Dedifferentiated amniotic fluid mesenchymal stem cell (primary cell): ENCODE results near the gene NDUFB6.
"Not testable (repeated sequence)": the region's sequence is repeated elsewhere in the genome, so short reads cannot be mapped to it uniquely, and the experiment has no call there.

Experiments
- DNase-seq: peaks from one replicate; pipeline ENCODE4 v3.0.0-alpha.2; 2016; ENCODE audit errors: extremely low spot score

The NDUFB6 gene

DNA sequence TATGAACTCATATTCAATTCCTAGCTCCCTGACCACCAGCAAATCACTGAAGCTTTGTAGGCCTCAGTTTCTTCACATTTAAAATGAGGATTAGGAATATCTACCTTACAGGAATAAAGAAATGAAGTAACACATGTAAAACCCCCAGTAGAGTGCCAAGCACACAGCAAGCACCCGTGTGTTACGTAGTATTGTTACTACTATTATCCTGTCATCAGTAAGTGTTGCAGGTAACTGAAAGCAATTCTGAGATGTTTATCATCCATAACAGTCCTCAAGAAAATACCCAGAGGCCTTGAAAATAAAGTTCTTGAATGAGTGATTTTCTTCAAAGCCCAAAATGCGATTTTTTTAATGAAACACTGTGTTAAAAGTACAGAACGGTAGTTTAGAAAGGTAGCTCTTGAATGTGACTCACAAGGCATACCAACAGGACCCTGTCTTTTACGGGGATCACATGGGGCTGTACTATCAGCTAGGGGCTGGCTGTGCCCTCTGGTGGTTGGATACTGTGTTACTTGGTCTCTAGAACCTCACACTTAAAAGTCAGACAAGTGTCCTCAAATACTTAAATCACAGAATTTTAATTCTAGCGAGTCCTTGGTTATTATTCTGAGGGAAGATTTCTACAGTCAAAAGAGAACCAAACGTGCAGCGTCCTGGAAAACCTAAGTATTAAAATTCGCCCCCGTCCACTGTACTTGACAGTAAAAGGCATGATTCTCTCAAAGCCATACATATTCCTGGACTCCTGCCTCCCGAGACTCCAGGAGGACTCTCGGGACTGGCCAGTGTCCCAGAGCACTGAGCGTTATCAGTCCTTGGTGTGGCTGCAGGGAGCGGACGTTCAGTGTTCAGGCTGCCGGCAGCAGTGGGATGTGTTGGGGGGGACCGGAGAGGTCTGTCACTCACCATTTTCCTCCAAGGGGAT, 725 bp downstream of the NDUFB6 start:
- peak; percentile 84 for DNase-seq

- DNase-seq: no peak
Observed at GRCh38 chr9:32570262-32570661, 2.7 kb downstream of the NDUFB6 start.

DNA sequence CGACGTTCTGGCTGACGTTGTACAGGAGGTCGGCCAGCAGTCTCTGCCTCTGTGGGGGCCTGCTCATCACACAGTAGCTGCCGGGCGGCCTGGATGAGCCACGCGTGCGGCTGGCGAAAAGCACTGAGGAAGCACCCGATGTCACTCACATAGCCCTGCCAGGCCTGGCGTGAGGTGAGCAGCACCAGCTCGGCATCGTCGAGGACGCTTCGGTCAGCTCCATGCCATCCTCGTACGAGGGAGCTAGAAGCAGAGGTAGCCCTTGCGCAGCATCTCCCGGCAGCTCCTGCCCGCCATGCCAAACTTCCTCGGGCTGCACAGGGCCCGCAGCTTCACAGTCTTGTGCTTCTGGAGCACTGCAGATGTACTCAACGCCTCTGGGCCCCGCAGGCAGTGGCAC, 6.2 kb downstream of the NDUFB6 start:
- no peak for DNase-seq

- DNase-seq: no peak
Observed at GRCh38 chr9:32565967-32566366, 7.0 kb downstream of the NDUFB6 start.

- DNase-seq: no peak
Observed at GRCh38 chr9:32558408-32558934, 14.5 kb downstream of the NDUFB6 start.

DNA sequence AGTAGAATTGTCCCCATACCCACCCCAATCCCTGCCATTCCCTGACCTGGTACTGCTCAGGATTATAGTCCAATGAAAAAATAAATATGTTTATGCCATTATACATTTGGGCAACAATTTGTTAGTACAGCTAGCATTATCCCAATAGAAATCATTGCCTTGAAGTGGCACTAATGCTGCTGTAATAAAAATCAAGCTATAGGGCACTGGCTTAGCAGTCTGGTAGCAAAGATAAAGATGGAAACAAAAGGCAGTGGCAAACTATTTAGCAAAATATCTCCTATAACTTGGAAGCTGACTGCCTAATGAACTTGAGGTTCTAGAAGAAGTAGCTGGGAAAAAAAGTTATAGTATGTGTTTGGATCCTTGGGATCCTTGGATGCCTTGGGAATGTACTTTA, 18.4 kb downstream of the NDUFB6 start:
- no peak for DNase-seq

- DNase-seq: no peak
Observed at GRCh38 chr9:32554107-32554506, 18.9 kb downstream of the NDUFB6 start.

GRCh38 chr9:32552172-32552872, 20.6 kb downstream of the NDUFB6 start, which contains the start of the genes SMIM27 and TOPORS:
TSS of gene SMIM27 (plus strand) at chr9:32552327. CDS start at chr9:32552435, 108 bp downstream.
TSS of gene TOPORS (minus strand) at chr9:32552586. CDS start at chr9:32552436, 150 bp downstream.
- DNase-seq: peak; percentile 90

DNA sequence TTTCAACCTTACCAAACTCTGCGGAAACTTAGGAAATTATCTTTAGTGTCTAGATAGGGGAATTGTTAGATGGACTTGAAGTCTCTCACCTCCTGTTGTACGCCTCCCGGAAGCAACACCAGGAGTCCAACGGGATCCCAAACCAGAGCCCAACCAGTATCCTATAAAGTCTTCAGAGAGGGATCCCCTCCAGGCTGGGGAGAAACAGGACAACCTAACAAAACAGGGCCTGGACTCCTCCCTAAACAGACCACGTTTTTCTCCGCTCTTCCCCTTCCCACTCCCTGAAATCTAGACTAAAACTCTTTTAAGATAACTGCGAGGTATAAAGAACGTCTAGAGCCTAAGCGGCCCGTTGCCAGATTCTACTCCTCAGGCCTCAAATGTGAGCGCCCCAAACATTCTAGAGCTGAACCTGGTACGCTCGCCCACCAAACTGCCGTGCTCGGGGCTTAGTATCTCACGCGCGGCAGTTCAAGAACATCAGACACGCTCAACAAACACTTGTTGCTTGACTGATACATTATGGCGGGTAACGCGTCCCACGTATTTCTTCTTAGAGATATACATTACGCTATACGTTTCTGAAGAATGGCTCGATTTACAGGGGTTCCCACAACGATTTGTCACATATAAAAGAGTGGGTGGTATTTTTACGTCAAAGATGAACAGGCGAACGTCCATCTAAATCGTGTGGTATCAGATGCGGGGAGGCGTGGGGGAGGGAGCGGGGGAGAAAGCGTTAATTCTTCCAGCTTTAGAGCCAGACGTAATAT, 21.5 kb downstream of the NDUFB6 start:
- DNase-seq: peak; percentile 18

DNA sequence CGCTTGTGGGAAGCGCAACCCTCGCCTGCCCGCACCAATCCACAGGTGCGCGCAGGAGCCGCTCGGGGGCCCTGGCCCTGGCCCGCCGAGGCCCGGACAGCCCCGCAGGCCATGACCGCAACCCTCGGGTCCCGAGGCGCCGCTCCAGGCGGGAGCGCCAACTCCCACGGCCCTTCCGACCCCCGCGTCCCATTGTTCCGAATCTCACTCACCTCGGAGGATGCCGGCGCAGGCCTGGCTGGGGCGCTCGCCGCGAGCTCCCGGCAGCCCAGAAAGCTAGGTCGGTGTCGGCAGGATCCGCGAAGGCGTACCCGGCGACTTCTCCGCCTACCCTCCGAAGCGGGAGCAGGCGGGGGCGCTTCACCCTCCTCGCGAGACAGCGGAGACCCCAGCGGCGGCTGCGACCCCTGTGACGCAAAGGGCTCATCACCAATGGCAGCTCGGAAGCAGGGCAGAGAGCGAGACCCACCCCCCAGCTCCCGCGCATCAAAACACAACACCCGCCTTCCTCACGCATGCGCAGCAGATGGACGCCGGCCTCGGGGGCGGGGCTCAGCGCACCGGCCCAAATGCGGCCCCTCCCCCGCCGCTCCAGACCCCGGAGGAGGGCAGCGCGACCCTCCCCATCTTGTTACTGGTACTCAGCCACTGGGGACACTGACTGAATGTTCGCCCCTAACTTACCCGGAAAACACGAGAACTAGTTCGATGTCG, 22.2 kb downstream of the NDUFB6 start:
- peak; percentile 93 for DNase-seq

GRCh38 chr9:32550150-32550561, 22.8 kb downstream of the NDUFB6 start:
- DNase-seq: peak; percentile 40

GRCh38 chr9:32548213-32548612, 24.7 kb downstream of the NDUFB6 start:
- DNase-seq: not testable (repeated sequence)

GRCh38 chr9:32545884-32546283, 27.1 kb downstream of the NDUFB6 start:
- DNase-seq: no peak

DNA sequence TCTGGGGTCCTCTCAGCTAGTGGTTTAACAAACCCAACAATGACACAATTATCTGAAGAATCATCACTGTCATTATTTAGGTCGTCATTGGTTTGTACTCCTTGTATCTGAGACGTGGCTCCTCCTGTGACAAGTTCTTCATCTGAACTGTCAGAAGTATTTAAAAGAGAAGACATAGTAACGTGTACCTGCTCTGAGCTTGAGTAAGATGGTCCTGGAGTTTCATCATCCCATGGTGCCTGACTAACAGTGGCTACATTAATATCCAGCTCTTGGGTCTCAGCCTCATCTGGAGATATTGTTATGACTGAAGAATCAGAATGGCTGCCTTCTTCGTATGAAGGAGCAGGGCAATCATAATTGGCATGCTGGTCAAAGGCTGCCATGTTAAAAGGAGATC, 29.9 kb downstream of the NDUFB6 start:
- no peak for DNase-seq

- no peak for DNase-seq
Observed at GRCh38 chr9:32533816-32534215, 39.1 kb downstream of the NDUFB6 start.

DNA sequence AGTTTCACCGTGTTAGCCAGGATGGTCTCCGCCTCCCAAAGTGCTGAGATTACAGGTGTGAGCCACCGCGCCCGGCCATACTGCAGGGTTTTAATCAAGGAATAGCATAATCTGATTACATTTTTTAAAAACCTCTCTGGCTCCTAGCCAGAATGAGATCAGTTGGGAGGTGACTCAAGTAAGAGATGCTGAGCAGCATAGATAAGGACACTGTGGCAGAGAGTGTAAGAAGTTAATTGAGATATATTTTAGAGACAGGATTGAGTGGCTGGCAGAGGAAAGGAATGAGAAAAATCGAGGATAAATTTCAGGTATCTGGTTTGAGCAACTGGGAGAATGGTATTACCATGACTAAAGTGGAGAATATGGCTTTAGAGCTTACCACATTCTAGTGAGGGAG, 39.6 kb downstream of the NDUFB6 start:
- DNase-seq: no peak

GRCh38 chr9:32526707-32527048, 46.3 kb downstream of the NDUFB6 start:
- DNase-seq: no peak

DNA sequence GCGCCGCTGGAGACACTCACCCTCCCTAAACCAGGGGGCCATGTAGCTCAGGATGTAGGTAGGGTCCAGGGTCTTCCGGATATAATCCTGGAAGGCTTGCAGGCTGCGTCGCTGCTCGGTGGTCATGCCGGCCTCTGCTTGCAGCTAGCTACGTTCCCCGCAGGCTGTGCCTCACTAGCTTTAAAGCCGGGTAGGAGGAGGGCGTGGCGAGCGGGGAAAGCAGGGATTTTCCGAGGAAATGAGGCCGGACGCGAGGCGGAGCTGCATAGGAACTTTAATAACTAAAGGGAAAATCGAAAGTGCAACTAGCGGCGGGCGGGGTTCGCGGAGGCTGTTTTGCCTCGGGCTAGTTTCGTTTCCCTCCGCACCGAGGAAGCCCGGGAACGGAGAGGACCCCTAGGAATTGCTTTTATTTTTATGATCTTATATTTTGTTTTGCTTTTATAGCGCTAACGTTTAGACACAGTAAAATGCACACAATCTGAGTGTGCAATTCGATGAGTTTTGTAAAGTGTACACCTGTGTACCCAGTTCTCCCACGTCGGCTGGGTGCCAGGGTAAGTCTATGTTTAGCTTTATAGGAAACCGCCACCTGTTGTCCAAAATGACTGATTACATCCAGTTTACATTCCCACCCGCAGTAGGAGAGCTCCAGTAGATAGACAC, 46.8 kb downstream of the NDUFB6 start, which contains the start of gene RIGI:
Gene RIGI (minus strand): TSS at position 156 of the 666 bp plus-strand sequence. CDS start 30 bp downstream, at position 126.
- peak; percentile 94 for DNase-seq

DNA sequence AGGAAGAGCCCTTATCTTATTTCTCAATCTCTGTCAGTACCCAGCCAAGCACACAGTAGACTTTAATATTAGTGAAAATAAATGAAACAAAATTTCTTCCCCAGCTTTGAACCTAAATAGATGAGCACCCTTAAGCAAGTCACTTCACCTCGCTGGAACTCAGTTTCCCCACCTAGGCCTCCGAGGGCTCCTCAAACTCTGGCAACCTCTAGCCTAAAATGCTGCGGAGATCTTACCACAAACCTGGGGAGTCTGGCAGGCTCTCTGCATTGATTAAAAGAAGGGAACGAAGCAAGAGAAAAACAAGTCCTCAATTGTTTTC, 47.3 kb downstream of the NDUFB6 start:
- DNase-seq: no peak

GRCh38 chr9:32524892-32525708, 47.9 kb downstream of the NDUFB6 start:
- DNase-seq: no peak
